Measurements from ENCODE around the gene STOML3.

STOML3 gene

GRCh38 chr13:38980750-38981078, 9.9 kb downstream of the STOML3 start:
- H3K4me1 Mint-ChIP-seq: peaks cover 16% of the 10 kb centered on the region
- peaks cover 8% of the 10 kb centered on the region for H3K27me3 Mint-ChIP-seq (ENCODE audit: low read depth, poor library complexity)
- no peak overlapping the region for H3K4me3 Mint-ChIP-seq
- no peaks in the 10 kb centered on the region for H3K36me3 Mint-ChIP-seq (ENCODE audit: low read depth)
- TF ChIP-seq CTCF (IDR thresholded peaks at IDR 0.05): no peak
- H3K27ac Mint-ChIP-seq: no peak overlapping the region
- H3K9me3 Mint-ChIP-seq: peaks cover 17% of the 10 kb centered on the region
- no peak for DNase-seq

DNA sequence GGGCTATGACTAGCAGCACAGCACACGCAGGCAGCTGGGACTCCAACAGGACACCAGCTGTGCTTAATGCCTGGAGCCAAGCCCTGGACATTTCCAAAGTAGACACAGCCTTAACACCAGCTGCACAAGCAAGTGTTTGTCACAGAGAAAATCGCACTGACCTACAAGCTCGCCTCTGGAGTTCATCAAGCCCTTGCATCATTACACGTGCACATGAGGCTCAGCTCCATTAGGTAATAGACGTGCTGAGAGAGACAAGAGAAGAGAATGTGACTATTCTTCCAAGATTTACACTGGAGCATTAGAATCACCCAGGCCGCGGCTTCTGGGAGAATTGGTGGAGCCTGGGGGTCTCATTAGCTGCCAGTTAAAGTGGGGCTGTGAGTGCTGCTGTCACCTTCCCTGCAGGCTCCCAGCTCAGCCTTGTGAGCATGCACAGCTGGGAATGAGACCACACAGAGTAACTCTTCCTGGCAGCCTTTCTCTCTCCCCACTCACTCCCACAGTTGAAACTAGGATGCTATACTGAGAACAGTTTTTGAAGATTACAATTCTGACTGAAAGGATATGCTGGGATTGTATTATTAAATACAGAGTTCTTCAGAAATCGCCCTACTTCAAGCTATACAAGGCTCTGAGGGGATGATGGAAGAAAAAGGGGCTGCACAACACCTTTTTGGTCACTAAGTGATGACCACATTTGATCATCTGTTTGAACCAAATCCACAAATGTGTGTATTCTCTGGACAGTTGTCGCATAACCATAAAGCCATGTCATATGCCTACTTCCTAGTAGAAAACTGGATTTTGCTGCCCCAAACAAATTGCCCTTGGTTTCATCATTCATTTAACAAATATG, 10.5 kb downstream of the STOML3 start:
- Mint-ChIP-seq H3K27ac (no peak overlapping the region), H3K9me3 (peaks cover 17% of the 10 kb centered on the region), H3K4me1 (peaks cover 16% of the 10 kb centered on the region), H3K36me3 (ENCODE audit: low read depth) (no peaks in the 10 kb centered on the region), H3K4me3 (no peak overlapping the region), H3K27me3 (ENCODE audit: low read depth, poor library complexity) (peaks cover 8% of the 10 kb centered on the region)
- no peak for DNase-seq
- no peak for TF ChIP-seq CTCF (IDR thresholded peaks at IDR 0.05)

DNA sequence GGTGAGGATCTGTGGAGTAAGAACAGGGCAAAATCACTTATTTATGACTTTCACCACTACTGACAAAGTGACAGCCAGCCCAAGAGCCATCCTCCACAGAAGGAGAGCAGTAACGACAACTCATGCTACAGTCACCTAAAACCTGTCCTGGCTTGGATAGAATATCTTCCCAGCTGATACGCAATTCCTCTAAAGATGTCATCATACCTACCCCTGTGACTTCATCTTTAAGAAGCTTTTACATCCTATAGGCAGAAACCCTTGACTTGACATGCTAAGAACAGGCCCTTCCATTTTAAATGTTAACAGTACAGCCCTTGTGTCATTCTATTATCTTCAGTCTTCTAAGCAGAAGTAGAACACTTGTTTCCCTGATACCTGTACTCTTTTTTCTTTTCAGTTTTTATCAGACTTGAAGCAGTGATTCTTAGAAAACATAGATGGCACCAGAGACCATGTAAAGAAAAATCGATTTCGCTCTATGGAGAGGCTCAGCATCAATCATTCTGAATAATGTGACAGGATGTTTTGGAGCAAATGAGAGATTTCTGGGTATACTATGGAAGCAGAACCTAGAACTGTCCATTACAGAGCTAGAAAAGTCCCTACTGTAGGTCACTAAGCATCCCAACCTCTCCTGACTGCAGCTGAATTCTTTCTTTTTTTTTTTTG, 20.1 kb downstream of the STOML3 start:
- Mint-ChIP-seq H3K4me3 (no peak overlapping the region), H3K9me3 (no peaks in the 10 kb centered on the region), H3K27ac (no peak overlapping the region), H3K27me3 (ENCODE audit: low read depth, poor library complexity) (no peaks in the 10 kb centered on the region), H3K4me1 (no peaks in the 10 kb centered on the region), H3K36me3 (ENCODE audit: low read depth) (no peaks in the 10 kb centered on the region)
- TF ChIP-seq CTCF (IDR thresholded peaks at IDR 0.05): no peak
- no peak for DNase-seq

GRCh38 chr13:38969187-38969586, 21.4 kb downstream of the STOML3 start:
- DNase-seq: no peak
- Mint-ChIP-seq H3K27ac (no peak overlapping the region), H3K4me1 (no peaks in the 10 kb centered on the region), H3K4me3 (no peak overlapping the region), H3K9me3 (no peaks in the 10 kb centered on the region), H3K27me3 (ENCODE audit: low read depth, poor library complexity) (no peaks in the 10 kb centered on the region), H3K36me3 (ENCODE audit: low read depth) (no peaks in the 10 kb centered on the region)
- no peak for TF ChIP-seq CTCF (IDR thresholded peaks at IDR 0.05)

DNA sequence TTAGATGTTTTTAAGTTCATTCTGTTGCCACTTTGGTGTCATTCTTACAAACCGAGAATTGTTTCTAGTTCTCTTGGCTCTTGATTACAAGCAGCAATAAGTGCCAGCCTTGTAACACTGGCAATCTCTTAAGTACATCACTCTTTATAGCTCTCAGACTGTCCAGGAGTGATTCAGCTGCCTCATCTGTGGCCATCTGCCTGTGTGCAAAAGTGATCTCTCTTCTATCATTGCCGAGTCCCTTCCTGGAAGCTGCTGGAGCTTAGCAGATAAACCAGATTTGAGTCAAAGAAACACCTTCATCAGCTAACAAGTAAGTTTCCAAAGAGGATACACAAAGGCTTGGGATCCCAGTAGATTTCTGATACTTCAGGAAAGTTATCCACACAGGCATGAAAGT, 23.2 kb downstream of the STOML3 start:
- DNase-seq: no peak
- Mint-ChIP-seq H3K9me3 (no peaks in the 10 kb centered on the region), H3K27ac (no peak overlapping the region), H3K36me3 (ENCODE audit: low read depth) (no peaks in the 10 kb centered on the region), H3K4me3 (no peak overlapping the region), H3K27me3 (ENCODE audit: low read depth, poor library complexity) (no peaks in the 10 kb centered on the region), H3K4me1 (no peaks in the 10 kb centered on the region)
- no peak for TF ChIP-seq CTCF (IDR thresholded peaks at IDR 0.05)

DNA sequence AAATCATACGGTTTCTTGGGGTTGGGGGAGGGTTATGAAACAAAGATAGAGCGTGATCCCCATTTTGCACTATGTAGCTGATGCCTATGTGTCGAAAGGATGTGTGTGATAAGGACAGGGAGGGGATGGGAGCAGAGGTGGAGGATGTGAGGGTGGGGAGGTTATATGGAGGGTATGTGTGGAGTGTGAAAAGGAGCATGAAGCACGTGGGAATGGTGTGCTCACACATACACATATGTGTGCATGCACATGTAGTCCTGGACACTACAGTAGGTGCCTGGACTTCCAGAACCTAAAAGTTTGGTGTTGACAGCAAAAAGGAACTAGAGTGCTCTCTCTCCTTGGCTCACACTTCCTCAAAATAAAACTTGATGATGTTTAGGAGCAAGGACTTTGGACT, 25.4 kb downstream of the STOML3 start:
- H3K27me3 Mint-ChIP-seq (ENCODE audit: low read depth, poor library complexity): no peaks in the 10 kb centered on the region
- H3K36me3 Mint-ChIP-seq (ENCODE audit: low read depth): no peaks in the 10 kb centered on the region
- H3K9me3 Mint-ChIP-seq: peaks cover 10% of the 10 kb centered on the region
- no peak overlapping the region for H3K4me3 Mint-ChIP-seq
- no peak for TF ChIP-seq CTCF (IDR thresholded peaks at IDR 0.05)
- DNase-seq: no peak
- no peak overlapping the region for H3K27ac Mint-ChIP-seq
- no peaks in the 10 kb centered on the region for H3K4me1 Mint-ChIP-seq
